ENCODE measurements around the gene BMP2K.

DNA sequence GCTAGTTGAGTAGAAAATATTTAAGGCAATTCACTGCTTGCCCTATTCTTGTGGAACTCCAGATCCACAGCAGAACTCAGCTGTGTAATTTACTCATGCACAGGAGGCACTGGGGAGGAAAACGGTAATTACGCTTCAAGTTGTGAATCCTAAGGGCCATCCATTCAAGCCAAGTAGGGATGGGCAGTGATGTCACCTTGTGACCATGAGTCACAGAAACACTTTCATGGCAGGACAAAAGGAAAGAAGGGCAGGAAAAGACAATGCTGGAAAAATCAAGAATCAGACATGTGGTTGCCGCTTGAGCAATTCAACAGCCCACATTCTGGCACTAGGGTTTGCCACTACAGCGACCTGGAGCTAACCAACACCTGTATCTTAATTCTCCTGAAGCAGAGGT is 161.7 kb downstream of the BMP2K start:
- TF ChIP-seq, protein P1, sequence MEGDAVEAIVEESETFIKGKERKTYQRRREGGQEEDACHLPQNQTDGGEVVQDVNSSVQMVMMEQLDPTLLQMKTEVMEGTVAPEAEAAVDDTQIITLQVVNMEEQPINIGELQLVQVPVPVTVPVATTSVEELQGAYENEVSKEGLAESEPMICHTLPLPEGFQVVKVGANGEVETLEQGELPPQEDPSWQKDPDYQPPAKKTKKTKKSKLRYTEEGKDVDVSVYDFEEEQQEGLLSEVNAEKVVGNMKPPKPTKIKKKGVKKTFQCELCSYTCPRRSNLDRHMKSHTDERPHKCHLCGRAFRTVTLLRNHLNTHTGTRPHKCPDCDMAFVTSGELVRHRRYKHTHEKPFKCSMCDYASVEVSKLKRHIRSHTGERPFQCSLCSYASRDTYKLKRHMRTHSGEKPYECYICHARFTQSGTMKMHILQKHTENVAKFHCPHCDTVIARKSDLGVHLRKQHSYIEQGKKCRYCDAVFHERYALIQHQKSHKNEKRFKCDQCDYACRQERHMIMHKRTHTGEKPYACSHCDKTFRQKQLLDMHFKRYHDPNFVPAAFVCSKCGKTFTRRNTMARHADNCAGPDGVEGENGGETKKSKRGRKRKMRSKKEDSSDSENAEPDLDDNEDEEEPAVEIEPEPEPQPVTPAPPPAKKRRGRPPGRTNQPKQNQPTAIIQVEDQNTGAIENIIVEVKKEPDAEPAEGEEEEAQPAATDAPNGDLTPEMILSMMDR (conservative IDR thresholded peaks at IDR 0.05; ENCODE audit: low read length), result no peak
- no peak for TF ChIP-seq EZH2phosphoT487 (IDR thresholded peaks at IDR 0.05; ENCODE audit: borderline replicate concordance, low read depth, low read length)
